Thyroid gland (tissue), 4 donors: ENCODE results near the gene PSMB3. TPM values are rescaled to one million over a fixed set of nuclear protein-coding genes. Genes with fewer than 3 reads are reported as not detected.

ENCODE experiments used
- DNase-seq, 2 donors: peaks; one replicate each; pipeline ENCODE4 v3.0.0-alpha.2; 2019
- H3K27ac ChIP-seq, 3 donors: fragments of 200-600 bp; sonication (generic); 1 replicate in 2 of 3; 2 replicates in 1 of 3; pipeline ENCODE4 v1.5.1; 2016 to 2019; ENCODE audit warnings: mild to moderate bottlenecking in 1 of 3, moderate library complexity in 1 of 3
- H3K27me3 ChIP-seq: fragments of 200-600 bp; sonication (generic); one replicate; pipeline ENCODE4 v1.5.1; 2019
- H3K36me3 ChIP-seq, 2 donors: fragments of 200-600 bp; sonication (generic); one replicate each; pipeline ENCODE4 v1.5.1; 2016 to 2019
- H3K4me1 ChIP-seq, 2 donors: fragments of 200-600 bp; sonication (generic); one replicate each; pipeline ENCODE4 v1.5.1; 2017 to 2019
- H3K4me3 ChIP-seq, 3 donors: fragments of 200-600 bp; sonication (generic); replicated peaks in 1 of 3; 1 replicate in 2 of 3; 2 replicates in 1 of 3; pipeline ENCODE4 v1.5.1; 2016; ENCODE audit warnings: mild to moderate bottlenecking in 1 of 3
- H3K9me3 ChIP-seq: fragments of 200-600 bp; sonication (generic); one replicate; pipeline ENCODE4 v1.5.1; 2017
- CTCF ChIP-seq, 6 experiments: fragments of 200-600 bp in 3 of 6; fragments of 450-650 bp in 3 of 6; sonication (generic) in 3 of 6; IDR thresholded peaks; one replicate each; pipeline ENCODE4 v1.5.1; 2016 to 2019; ENCODE audit warnings: antibody characterized with exemption in 6 of 6, mild to moderate bottlenecking in 2 of 6, inconsistent platforms in 1 of 6, moderate library complexity in 1 of 6
- POLR2A ChIP-seq, 2 donors: fragments of 450-650 bp; IDR thresholded peaks; one replicate each; pipeline ENCODE4 v1.6.1; 2017; ENCODE audit warnings: antibody characterized with exemption in 2 of 2, mild to moderate bottlenecking in 2 of 2, moderate library complexity in 1 of 2
- WGBS, 2 donors: methylation state at CpG; one replicate each; pipeline ENCODE4 v1.1.5; 2017; 5-methylcytosine and 5-hydroxymethylcytosine counted together
- intact Hi-C: fragments of 100-400 bp; cut with DNase I; formaldehyde crosslinking; loops from one replicate; pipeline ENCODE4 v1.15.1; 2023
- total RNA-seq, 4 donors: library from RNA; depleted of rRNA; stranded (reverse); fragments of >200 nt; gene quantifications; one replicate each; pipeline ENCODE4 v1.2.3, GENCODE V29; 2016

The PSMB3 gene
- total RNA-seq = 100 to 1,000 TPM; 135 to 256 (median 222) TPM

DNA sequence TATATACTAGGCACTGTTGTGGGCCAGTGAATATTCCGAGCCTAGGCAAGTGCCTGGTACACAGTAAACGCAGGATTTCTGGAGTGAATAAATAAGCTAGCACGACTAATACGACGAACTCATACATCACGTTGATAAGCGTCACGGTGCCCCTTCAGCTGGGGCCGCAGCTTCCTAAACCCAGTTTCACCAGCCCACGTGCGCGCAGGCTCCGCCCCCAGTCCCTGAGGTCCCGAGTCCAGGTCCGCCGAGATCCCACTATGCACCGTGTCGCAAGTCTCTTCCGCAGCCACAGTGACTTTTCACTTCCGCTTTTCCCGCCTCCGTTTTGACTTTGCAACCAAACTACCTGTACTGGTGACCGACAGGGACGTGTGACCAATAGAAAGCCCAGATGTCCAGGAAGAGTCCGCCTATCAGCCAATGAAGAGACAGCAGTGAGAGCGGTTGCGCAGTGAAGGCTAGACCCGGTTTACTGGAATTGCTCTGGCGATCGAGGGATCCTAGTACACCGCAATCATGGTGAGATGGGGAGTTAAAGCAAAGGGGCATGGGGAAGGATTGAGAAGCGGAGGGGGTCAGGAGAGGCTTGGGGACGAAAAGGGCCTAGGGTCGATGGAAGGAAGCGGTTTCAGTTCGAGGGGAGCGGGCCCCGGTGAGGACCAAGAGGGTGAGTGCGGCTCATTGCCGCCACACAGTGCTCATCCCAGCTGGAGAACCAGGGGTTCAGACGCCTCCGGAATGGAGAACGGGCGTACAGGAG is at the start of gene PSMB3:
TSS of gene PSMB3 (plus strand) at position 434 of the 763 bp plus-strand sequence. CDS start at position 520, 86 bp downstream.
- Histone ChIP-seq H3K9me3 (no peaks in the 10 kb centered on the region), H3K4me3 (peak within 1 kb of the TSS; percentile 53 to 97 (median 63)), H3K27ac (peak within 1 kb of the TSS; percentile 33 to 93 (median 81)), H3K27me3 (no peaks in the 10 kb centered on the region), H3K4me1 (peaks cover 32 to 34% of the 10 kb centered on the region in 2 donors), H3K36me3 (peaks cover 17 to 18% of the 10 kb centered on the region in 2 donors)
- TF ChIP-seq CTCF (IDR thresholded peaks at IDR 0.05) (no peak), POLR2A (IDR thresholded peaks at IDR 0.05) (peak in 1 of 2 donors; percentile 64)
- peak; percentile 99 for DNase-seq
- WGBS, 2 donors = 0% methylated on average over 42 to 44 of the region's 44 CpGs
- intact Hi-C loops = no loop called here

DNA sequence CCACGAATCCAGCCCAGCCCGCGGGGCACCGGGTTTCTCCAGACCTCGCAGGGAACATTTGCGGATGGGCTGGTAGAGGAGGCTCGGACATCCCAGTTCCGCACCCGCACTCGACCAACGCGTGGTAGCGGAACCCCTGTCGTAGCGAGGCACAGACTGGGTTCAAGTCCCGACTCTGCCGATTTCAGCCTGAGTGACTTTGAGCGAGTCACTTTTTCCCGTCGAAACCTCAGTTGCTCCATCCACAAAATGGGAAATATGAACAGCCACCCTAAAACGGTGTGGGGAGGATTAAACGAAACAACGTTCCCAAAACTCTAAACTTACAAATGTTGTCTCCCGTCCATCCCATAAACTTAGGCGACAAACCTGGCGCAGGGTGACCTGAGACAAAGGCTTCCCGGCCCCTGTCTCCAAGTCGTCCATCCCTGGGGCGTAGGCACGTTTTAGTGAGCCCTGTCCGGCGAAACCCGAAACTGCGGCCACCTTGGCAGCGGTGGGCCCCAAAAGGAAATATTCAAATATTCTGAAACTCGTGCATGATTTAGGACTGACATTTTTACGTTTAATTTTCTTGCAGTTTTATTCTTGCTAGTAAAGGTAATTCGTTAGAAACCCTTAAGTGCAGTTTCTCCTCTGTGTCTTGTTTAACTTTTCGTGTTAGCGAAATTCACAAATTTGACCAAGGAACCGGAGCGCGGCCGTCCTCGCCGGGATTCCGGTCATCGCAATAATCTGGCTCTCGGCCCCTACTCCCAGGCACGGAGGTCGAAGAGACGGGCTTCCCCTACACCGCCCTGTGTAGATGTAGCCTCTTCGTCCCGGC is 49.4 kb upstream of the PSMB3 start:
- peaks cover 0 to 2% of the 10 kb centered on the region in 2 donors for H3K36me3 ChIP-seq
- H3K4me1 ChIP-seq = peaks cover 18 to 30% of the 10 kb centered on the region in 2 donors
- TF ChIP-seq POLR2A (IDR thresholded peaks at IDR 0.05) (no peak), CTCF (IDR thresholded peaks at IDR 0.05) (no peak)
- H3K4me3 ChIP-seq = peak overlapping the region; percentile 30 to 100 (median 95)
- intact Hi-C loops = loop anchor here (5.0 kb wide), 1 partner anchor 34 kb away; no protein-coding TSS in a partner anchor
- H3K27me3 ChIP-seq = no peaks in the 10 kb centered on the region
- WGBS, 2 donors = 2 to 3% methylated on average over 47 to 55 of the region's 55 CpGs
- peak overlapping the region; percentile 97 to 99 (median 97) for H3K27ac ChIP-seq
- DNase-seq = no peak
- H3K9me3 ChIP-seq = no peaks in the 10 kb centered on the region

DNA sequence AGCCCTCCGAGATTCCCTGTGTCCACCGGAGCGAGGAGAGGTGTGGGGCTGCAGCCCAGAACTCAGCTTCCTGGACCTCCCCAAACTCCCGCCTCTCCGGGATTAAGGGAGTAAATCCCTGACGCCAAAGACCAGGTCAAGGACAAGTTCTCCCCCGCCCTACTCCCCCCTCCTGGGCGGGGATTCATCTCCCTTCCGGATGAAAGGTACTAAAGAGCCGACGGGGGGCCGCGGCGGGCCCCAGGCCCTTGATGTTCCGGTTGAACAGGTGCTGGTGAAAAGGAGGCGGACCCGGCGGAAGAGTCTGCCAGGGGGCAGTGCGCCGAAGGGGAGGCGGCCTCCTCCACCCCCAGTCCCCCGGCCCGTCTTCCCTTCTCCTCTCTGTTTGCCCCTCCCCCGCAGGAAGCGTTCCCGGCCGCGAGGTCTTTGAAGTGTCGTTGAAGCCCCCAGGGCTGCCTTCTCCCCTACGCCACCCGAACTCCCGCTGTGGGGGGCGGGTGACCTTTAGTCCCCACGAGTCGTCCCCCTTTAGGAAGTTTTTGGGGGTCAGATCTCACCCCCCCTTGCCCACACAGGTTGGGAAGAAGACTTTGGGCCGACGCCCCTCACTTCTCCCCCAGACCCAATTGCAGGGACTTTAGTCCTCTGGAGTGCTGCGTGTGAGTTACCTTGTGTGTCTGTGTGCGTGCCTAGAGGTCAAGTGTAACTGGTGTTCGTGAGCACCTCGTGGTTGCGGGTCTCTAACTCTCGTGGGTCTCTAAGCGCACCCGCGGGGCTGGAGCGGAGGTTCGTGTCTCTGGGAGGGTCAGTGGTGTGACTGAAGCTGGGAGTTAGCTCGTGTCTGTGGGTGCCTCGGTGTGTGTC is 48.6 kb upstream of the PSMB3 start:
- TF ChIP-seq CTCF (IDR thresholded peaks at IDR 0.05) = no peak
- peak in 1 of 2 donors; percentile 70 for TF ChIP-seq POLR2A (IDR thresholded peaks at IDR 0.05)
- Histone ChIP-seq H3K36me3 (peaks cover 0 to 3% of the 10 kb centered on the region in 2 donors), H3K4me3 (peak overlapping the region; percentile 31 to 100 (median 95)), H3K27ac (peak overlapping the region; percentile 97 to 99 (median 97)), H3K9me3 (no peaks in the 10 kb centered on the region), H3K27me3 (no peaks in the 10 kb centered on the region), H3K4me1 (peaks cover 18 to 32% of the 10 kb centered on the region in 2 donors)
- intact Hi-C loops = loop anchor here (5.0 kb wide), 1 partner anchor 33 kb away; no protein-coding TSS in a partner anchor
- DNase-seq = peak; percentile 96 to 98
- 1 to 2% methylated on average over 20 to 46 of the region's 50 CpGs for WGBS, 2 donors

DNA sequence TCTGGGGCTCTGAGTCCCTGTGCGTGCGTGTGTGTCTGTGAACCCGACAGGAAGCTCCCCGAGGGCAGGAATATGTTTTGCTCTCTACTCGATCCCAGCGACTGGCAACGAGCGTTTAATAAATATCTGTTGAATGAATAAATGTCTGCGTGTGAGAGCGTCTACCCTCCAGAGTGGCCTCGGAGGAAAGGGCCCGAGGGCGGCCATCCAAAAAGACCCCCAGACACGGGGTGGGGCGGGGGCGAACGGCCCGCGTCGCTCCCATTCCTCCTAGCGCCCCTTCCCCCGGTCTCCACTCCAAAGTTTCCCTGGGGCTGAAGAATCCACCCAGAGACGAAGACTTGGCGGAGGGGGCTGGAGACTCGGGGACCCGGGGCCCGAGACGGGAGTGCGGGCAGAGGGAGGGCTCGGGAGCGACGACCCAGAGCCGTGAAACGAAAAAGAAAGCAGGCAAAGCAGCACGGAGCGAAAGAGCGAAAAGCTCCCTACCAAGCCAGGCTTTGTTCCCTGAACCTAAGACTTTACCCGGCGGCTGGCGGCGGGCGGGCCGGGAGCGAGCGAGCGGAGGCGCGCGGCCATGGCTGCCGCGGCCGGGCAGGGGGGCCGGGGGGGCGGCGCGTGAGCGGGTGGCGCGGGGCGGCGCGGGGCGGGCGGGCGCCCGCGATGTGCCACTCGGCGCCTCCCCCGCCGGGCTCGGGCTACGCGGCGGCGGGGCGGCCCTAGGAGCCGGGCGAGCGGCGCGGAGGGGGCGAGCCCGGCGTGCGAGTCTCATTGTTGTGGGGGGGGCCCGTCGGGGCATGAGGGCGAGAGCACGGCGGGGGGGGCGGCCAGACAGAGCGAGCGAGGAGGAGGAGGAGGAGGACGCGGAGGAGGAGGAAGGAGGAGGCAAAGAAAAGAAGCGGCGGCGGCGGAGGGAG is 47.7 kb upstream of the PSMB3 start, which contains the start of gene MLLT6:
TSS of gene MLLT6 (plus strand) at position 668 of the 917 bp plus-strand sequence. CDS start 360 bp downstream, outside the sequence.
- H3K9me3 ChIP-seq = no peaks in the 10 kb centered on the region
- peak within 1 kb of the TSS; percentile 54 to 100 (median 95) for H3K4me3 ChIP-seq
- peaks cover 3 to 5% of the 10 kb centered on the region in 2 donors for H3K36me3 ChIP-seq
- DNase-seq = peak; percentile 82 to 84
- peaks cover 22 to 29% of the 10 kb centered on the region in 2 donors for H3K4me1 ChIP-seq
- no peaks in the 10 kb centered on the region for H3K27me3 ChIP-seq
- intact Hi-C loops = loop anchor here (5.0 kb wide), 1 partner anchor 32 kb away; no protein-coding TSS in a partner anchor
- peak within 1 kb of the TSS; percentile 97 to 99 (median 97) for H3K27ac ChIP-seq
- WGBS, 2 donors = 0 to 2% methylated on average over 57 to 69 of the region's 100 CpGs
- TF ChIP-seq CTCF (IDR thresholded peaks at IDR 0.05) (no peak), POLR2A (IDR thresholded peaks at IDR 0.05) (peak in 1 of 2 donors; percentile 64)
